Mammary epithelial cell (primary cell): ENCODE data around the gene RHOB.

Experiments used
- EZH2 ChIP-seq: IDR thresholded peaks from 2 replicates; pipeline ENCODE4 v1.6.1; 2012; ENCODE audit warnings: low read length, inconsistent platforms, borderline replicate concordance
- TF ChIP-seq, protein P1 (sequence below), 2 donors: IDR thresholded peaks in 1 of 2; conservative IDR thresholded peaks in 1 of 2; 2 replicates each; pipeline ENCODE4 v1.5.1; 2011 to 2012; ENCODE audit warnings: inconsistent platforms in 2 of 2, low read length in 2 of 2, mild to moderate bottlenecking in 2 of 2, control low read depth in 1 of 2, low read depth in 1 of 2; ENCODE audit not compliant: insufficient read depth in 1 of 2; ENCODE audit errors: extremely low read depth in 1 of 2

DNA sequence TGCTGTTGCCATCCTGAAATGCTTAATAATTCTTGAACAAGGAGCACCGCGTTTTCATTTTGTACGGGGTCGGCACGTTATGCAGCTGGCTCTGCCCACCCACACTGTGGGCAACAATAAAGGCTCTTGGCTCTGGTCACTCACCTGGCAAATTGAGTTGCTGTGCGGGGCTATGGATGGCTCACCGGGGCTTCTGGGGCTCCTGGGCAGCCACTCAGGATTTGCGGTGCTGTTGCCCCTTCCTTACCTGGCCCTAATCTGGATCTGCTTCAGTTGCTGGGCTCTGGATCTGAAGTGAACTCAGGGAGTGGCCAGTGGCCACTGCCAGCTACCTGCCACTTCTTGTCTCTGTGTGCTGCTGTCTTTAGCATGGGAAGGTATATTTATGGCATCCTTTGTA is 22.7 kb downstream of the RHOB start:
- TF ChIP-seq, protein P1, sequence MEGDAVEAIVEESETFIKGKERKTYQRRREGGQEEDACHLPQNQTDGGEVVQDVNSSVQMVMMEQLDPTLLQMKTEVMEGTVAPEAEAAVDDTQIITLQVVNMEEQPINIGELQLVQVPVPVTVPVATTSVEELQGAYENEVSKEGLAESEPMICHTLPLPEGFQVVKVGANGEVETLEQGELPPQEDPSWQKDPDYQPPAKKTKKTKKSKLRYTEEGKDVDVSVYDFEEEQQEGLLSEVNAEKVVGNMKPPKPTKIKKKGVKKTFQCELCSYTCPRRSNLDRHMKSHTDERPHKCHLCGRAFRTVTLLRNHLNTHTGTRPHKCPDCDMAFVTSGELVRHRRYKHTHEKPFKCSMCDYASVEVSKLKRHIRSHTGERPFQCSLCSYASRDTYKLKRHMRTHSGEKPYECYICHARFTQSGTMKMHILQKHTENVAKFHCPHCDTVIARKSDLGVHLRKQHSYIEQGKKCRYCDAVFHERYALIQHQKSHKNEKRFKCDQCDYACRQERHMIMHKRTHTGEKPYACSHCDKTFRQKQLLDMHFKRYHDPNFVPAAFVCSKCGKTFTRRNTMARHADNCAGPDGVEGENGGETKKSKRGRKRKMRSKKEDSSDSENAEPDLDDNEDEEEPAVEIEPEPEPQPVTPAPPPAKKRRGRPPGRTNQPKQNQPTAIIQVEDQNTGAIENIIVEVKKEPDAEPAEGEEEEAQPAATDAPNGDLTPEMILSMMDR (conservative IDR thresholded peaks at IDR 0.05 in 1 of 2, IDR thresholded peaks at IDR 0.05 in 1 of 2; ENCODE audit: extremely low read depth in 1 of 2, insufficient read depth in 1 of 2, low read depth in 1 of 2, low read length in 2 of 2) = no peak
- no peak for TF ChIP-seq EZH2
